H1 (cell line): ENCODE data around the gene BCAS3.
"Not testable (repeated sequence)": the region's sequence is repeated elsewhere in the genome, so short reads cannot be mapped to it uniquely, and the experiment has no call there.

Source experiments
- CBX8 ChIP-seq: fragments of 300-800, 300-1000 bp; sonication (generic); IDR thresholded peaks from 2 replicates; pipeline ENCODE4 v1.7.1; 2016; ENCODE audit warnings: low read depth, low read length, borderline replicate concordance
- CEBPB ChIP-seq: IDR thresholded peaks from 2 replicates; pipeline ENCODE4 v1.6.1; 2012; ENCODE audit warnings: low read depth, low read length
- CHD1 ChIP-seq: IDR thresholded peaks from 2 replicates; pipeline ENCODE4 v1.6.1; 2012; ENCODE audit warnings: low read depth, low read length, improper control_type of control experiment
- CHD2 ChIP-seq: IDR thresholded peaks from 2 replicates; pipeline ENCODE4 v1.6.1; 2012; ENCODE audit warnings: low read length, improper control_type of control experiment
- CTCF ChIP-seq, 3 experiments: IDR thresholded peaks; 1 replicate in 2 of 3; 2 replicates in 1 of 3; pipeline versions ENCODE4 v1.5.1 to v1.6.1; 2011; ENCODE audit warnings: low read length in 3 of 3, mild to moderate bottlenecking in 3 of 3, inconsistent platforms in 2 of 3, low read depth in 1 of 3, moderate library complexity in 1 of 3; ENCODE audit not compliant: insufficient read depth in 1 of 3; ENCODE audit errors: control extremely low read depth in 1 of 3
- EP300 ChIP-seq, 2 experiments: IDR thresholded peaks; 1 replicate in 1 of 2; 2 replicates in 1 of 2; pipeline ENCODE4 v1.6.1; 2011 to 2012; ENCODE audit warnings: low read depth in 2 of 2, low read length in 2 of 2, mild to moderate bottlenecking in 2 of 2, borderline replicate concordance in 1 of 2, inconsistent platforms in 1 of 2, moderate library complexity in 1 of 2
- NRF1 ChIP-seq: IDR thresholded peaks from 2 replicates; pipeline ENCODE4 v1.6.1; 2011; ENCODE audit warnings: mild to moderate bottlenecking, low read depth, low read length, improper control_type of control experiment
- POLR2AphosphoS5 ChIP-seq: IDR thresholded peaks from 2 replicates; pipeline ENCODE4 v1.6.1; 2011; ENCODE audit warnings: low read depth, low read length
- SP1 ChIP-seq: IDR thresholded peaks from 2 replicates; pipeline ENCODE4 v1.6.1; 2011; ENCODE audit warnings: low read depth, low read length
- SP4 ChIP-seq: IDR thresholded peaks from 2 replicates; pipeline ENCODE4 v1.6.1; 2012; ENCODE audit warnings: low read length, inconsistent platforms
- TF ChIP-seq, protein P1 (sequence below): IDR thresholded peaks from 2 replicates; pipeline ENCODE4 v1.6.1; 2012; ENCODE audit warnings: low read length, inconsistent platforms

- not testable (repeated sequence) for TF ChIP-seq CTCF (IDR thresholded peaks at IDR 0.05; ENCODE audit: control extremely low read depth in 1 of 3, insufficient read depth in 1 of 3, low read depth in 1 of 3, low read length in 3 of 3); NRF1; SP4; SP1; EP300 (IDR thresholded peaks at IDR 0.05; ENCODE audit: borderline replicate concordance in 1 of 2, low read depth in 2 of 2, low read length in 2 of 2); CHD1; CBX8; CHD2; POLR2AphosphoS5; CEBPB
- TF ChIP-seq, protein P1, sequence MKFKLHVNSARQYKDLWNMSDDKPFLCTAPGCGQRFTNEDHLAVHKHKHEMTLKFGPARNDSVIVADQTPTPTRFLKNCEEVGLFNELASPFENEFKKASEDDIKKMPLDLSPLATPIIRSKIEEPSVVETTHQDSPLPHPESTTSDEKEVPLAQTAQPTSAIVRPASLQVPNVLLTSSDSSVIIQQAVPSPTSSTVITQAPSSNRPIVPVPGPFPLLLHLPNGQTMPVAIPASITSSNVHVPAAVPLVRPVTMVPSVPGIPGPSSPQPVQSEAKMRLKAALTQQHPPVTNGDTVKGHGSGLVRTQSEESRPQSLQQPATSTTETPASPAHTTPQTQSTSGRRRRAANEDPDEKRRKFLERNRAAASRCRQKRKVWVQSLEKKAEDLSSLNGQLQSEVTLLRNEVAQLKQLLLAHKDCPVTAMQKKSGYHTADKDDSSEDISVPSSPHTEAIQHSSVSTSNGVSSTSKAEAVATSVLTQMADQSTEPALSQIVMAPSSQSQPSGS: not testable (repeated sequence)
These were observed 328.3 kb downstream of the BCAS3 start for GRCh38 chr17:61005958-61006357.
